OCI-LY1 (cell line): Measurements from ENCODE around the gene ANKRD35.

Experiments
- H2AFZ ChIP-seq: fragments of 200-600 bp; sonication (generic), shearing (Covaris generic); 2 replicates; pipeline ENCODE4 v1.6.0; 2014; ENCODE audit warnings: antibody characterized with exemption, mild to moderate bottlenecking, low read length
- H3F3A ChIP-seq: fragments of 200-600 bp; sonication (generic), shearing (Covaris generic); 2 replicates; pipeline ENCODE4 v1.6.0; 2014; ENCODE audit warnings: mild to moderate bottlenecking, antibody characterized with exemption, low read length, moderate library complexity; ENCODE audit not compliant: insufficient read depth
- H3K27ac ChIP-seq: fragments of 200-600 bp; sonication (generic); 2 replicates; pipeline ENCODE4 v1.5.1; 2014; ENCODE audit warnings: low read length, mixed run types, mild to moderate bottlenecking, low read depth; ENCODE audit not compliant: poor library complexity, severe bottlenecking
- H3K27me3 ChIP-seq: fragments of 200-600 bp; sonication (generic); 2 replicates; pipeline ENCODE4 v1.6.0; 2014; ENCODE audit warnings: antibody characterized with exemption, mild to moderate bottlenecking, low read length, moderate library complexity; ENCODE audit not compliant: insufficient read depth
- H3K36me3 ChIP-seq: fragments of 200-600 bp; sonication (generic); 2 replicates; pipeline ENCODE4 v1.6.1; 2014; ENCODE audit warnings: mild to moderate bottlenecking, antibody characterized with exemption, low read length, moderate library complexity, mixed read lengths; ENCODE audit not compliant: insufficient read depth
- H3K4me1 ChIP-seq: fragments of 200-600 bp; sonication (generic); 2 replicates; pipeline ENCODE4 v1.5.1; 2014; ENCODE audit warnings: mild to moderate bottlenecking, low read length, moderate library complexity; ENCODE audit not compliant: insufficient read depth, severe bottlenecking
- H3K4me2 ChIP-seq: fragments of 200-600 bp; sonication (generic), shearing (Covaris generic); 2 replicates; pipeline ENCODE4 v1.6.1; 2014; ENCODE audit warnings: low read length
- H3K4me3 ChIP-seq: fragments of 200-600 bp; sonication (generic); 2 replicates; pipeline ENCODE4 v1.5.1; 2014; ENCODE audit warnings: low read length, low read depth, mild to moderate bottlenecking, mixed read lengths; ENCODE audit not compliant: poor library complexity, severe bottlenecking
- H3K79me2 ChIP-seq: fragments of 200-600 bp; shearing (Covaris generic); 2 replicates; pipeline ENCODE4 v1.6.1; 2016; ENCODE audit warnings: mixed run types, low read length, mixed read lengths; ENCODE audit not compliant: insufficient read depth
- H3K9ac ChIP-seq: fragments of 200-600 bp; sonication (generic), shearing (Covaris generic); 2 replicates; pipeline ENCODE4 v1.6.1; 2014; ENCODE audit warnings: mild to moderate bottlenecking, low read length, mixed read lengths
- H3K9me2 ChIP-seq: fragments of 200-600 bp; sonication (generic), shearing (Covaris generic); 2 replicates; pipeline ENCODE4 v1.6.1; 2014; ENCODE audit warnings: low read depth, mild to moderate bottlenecking, low read length, mixed read lengths
- H3K9me3 ChIP-seq: fragments of 200-600 bp; shearing (Covaris generic); 2 replicates; pipeline ENCODE4 v1.6.1; 2014; ENCODE audit warnings: low read length, mixed read lengths
- H4K20me1 ChIP-seq: fragments of 200-600 bp; sonication (generic), shearing (Covaris generic); 2 replicates; pipeline ENCODE4 v1.6.0; 2016; ENCODE audit warnings: mild to moderate bottlenecking, low read length; ENCODE audit not compliant: insufficient read depth
- CTCF ChIP-seq: fragments of 200-600 bp; sonication (generic), shearing (Covaris generic); IDR thresholded peaks from 2 replicates; pipeline ENCODE4 v1.5.1; 2017; ENCODE audit warnings: mild to moderate bottlenecking, antibody characterized with exemption, low read length, moderate library complexity, mixed read lengths
- EZH2 ChIP-seq: fragments of 200-600 bp; sonication (generic), shearing (Covaris generic); IDR thresholded peaks from 2 replicates; pipeline ENCODE4 v1.8.0; 2017; ENCODE audit warnings: borderline replicate concordance, mixed run types, mild to moderate bottlenecking, antibody characterized with exemption, low read length, moderate library complexity, mixed read lengths

Gene ANKRD35

GRCh38 chr1:145889722-145890121 lies 4.1 kb upstream of the ANKRD35 start:
- Histone ChIP-seq H3K9me3 (no peaks in the 10 kb centered on the region), H3K27ac (no peak overlapping the region), H2AFZ (no peak overlapping the region), H3K4me2 (no peak overlapping the region), H3K79me2 (no peaks in the 10 kb centered on the region), H3K9me2 (no peaks in the 10 kb centered on the region), H3K27me3 (peaks cover 5% of the 10 kb centered on the region; the same call in 1 of the 2 replicates), H3K4me1 (peaks cover 7% of the 10 kb centered on the region), H3K4me3 (no peak overlapping the region), H4K20me1 (no peaks in the 10 kb centered on the region), H3K36me3 (no peaks in the 10 kb centered on the region), H3F3A (no peaks in the 10 kb centered on the region), H3K9ac (no peak overlapping the region)
- TF ChIP-seq EZH2 (no peak), CTCF (no peak)

- Histone ChIP-seq H3K27me3 (peaks cover 19% of the 10 kb centered on the region; the same call in 1 of the 2 replicates), H3F3A (no peaks in the 10 kb centered on the region), H3K79me2 (no peaks in the 10 kb centered on the region), H2AFZ (no peak overlapping the region), H3K4me2 (no peak overlapping the region), H3K4me3 (no peak overlapping the region), H3K9ac (no peak overlapping the region), H4K20me1 (no peaks in the 10 kb centered on the region), H3K27ac (no peak overlapping the region), H3K36me3 (no peaks in the 10 kb centered on the region), H3K9me3 (no peaks in the 10 kb centered on the region), H3K4me1 (peaks cover 7% of the 10 kb centered on the region), H3K9me2 (no peaks in the 10 kb centered on the region)
- no peak for TF ChIP-seq CTCF
- no peak for TF ChIP-seq EZH2
Measured at GRCh38 chr1:145887631-145888030, 2.0 kb upstream of the ANKRD35 start.

- H2AFZ ChIP-seq, result no peak overlapping the region
Measured at GRCh38 chr1:145886816-145887215, 1.1 kb upstream of the ANKRD35 start.

More at GRCh38 chr1:145886816-145887215, 1.1 kb upstream of the ANKRD35 start:
- no peaks in the 10 kb centered on the region for H4K20me1 ChIP-seq
- no peaks in the 10 kb centered on the region for H3K9me2 ChIP-seq
- TF ChIP-seq CTCF (no peak), EZH2 (no peak)
- no peak overlapping the region for H3K27ac ChIP-seq
- H3K4me1 ChIP-seq, result peaks cover 7% of the 10 kb centered on the region
- H3K27me3 ChIP-seq, result peaks cover 19% of the 10 kb centered on the region; the same call in 1 of the 2 replicates
- H3F3A ChIP-seq, result no peaks in the 10 kb centered on the region
- H3K9me3 ChIP-seq, result no peaks in the 10 kb centered on the region
- H3K9ac ChIP-seq, result no peak overlapping the region
- H3K79me2 ChIP-seq, result no peaks in the 10 kb centered on the region
- H3K36me3 ChIP-seq, result no peaks in the 10 kb centered on the region
- no peak overlapping the region for H3K4me3 ChIP-seq
- no peak overlapping the region for H3K4me2 ChIP-seq
